HL-60/S4 (cell line): ENCODE measurements around the gene ZBTB7C.

Experiments used
- in situ Hi-C: fragments of 300-500 bp; cut with MboI; formaldehyde crosslinking; loops from 2 replicates; pipeline ENCODE4 v1.14.3; 2022; ENCODE audit warnings: low sequenced_read_pairs

Gene ZBTB7C

DNA sequence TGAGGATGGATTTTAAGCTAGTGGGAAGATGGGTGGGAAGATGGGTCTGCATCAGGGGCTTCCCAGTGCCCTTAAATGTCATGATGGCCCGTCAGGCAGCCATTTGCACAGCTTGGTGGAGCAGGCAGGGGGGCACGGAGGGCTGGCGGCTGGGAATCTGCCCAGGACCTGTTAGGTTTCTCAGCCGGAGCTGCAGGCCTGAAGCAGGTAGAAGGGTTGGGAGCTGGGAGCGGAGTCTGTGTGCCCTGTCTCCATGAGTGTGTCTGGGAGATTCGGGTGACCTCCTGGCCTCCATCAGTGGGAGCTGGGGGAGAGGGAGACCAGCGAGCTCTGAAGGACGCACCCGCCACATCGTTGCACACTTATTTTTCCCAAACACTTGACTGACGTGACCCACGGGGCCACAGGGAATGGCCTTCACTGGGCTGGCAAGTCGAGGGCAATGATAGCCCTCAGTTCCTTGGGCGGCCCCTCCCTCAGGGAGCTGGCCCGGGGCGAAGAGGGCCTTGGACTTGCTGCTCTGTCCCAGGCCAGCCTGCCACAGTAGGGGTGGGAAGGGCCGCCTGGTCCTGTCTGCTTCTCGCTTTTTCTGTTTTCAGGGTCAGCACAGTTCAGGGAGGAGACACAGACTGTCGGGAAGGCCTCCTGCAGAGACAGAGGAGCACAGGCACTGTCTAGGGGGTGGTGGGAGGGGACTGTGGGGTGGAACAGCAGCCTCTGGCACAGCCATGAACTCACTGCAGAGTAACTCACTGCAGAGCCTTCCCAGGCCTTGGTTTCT is 236.8 kb downstream of the ZBTB7C start:
- in situ Hi-C loops = no loop called here

GRCh38 chr18:48171490-48172188 is 237.5 kb downstream of the ZBTB7C start:
- in situ Hi-C loops = no loop called here

- in situ Hi-C loops = no loop called here
Observed at GRCh38 chr18:48170651-48171050, 238.5 kb downstream of the ZBTB7C start.

DNA sequence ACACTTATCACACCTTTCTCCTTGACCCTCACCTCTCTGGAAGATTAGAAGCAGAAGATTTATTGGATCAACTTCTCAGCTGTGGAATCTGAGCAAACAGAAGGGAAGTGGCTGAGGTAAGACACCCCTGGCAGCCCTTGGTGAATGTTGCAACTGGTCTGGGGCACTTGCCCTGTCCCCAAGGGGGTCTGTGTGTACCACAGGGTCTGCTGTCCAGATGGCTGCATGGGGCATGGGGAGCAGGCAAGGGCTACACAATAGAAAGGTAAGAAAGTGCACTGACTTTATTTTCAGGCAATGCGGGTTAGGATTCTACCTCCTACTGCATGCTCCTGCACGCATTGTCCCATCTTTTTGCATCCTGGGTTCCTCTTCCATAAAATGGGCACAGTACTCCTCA is 240.3 kb downstream of the ZBTB7C start:
- in situ Hi-C loops = no loop called here

GRCh38 chr18:48167897-48168253 is 241.3 kb downstream of the ZBTB7C start:
- in situ Hi-C loops = no loop called here

- in situ Hi-C loops = no loop called here
Observed at GRCh38 chr18:48166336-48166875, 242.8 kb downstream of the ZBTB7C start.

GRCh38 chr18:48165111-48165866 is 243.9 kb downstream of the ZBTB7C start:
- in situ Hi-C loops = no loop called here

GRCh38 chr18:48164701-48165100 is 244.5 kb downstream of the ZBTB7C start:
- in situ Hi-C loops = no loop called here

GRCh38 chr18:48164116-48164515 is 245.1 kb downstream of the ZBTB7C start:
- in situ Hi-C loops = no loop called here

DNA sequence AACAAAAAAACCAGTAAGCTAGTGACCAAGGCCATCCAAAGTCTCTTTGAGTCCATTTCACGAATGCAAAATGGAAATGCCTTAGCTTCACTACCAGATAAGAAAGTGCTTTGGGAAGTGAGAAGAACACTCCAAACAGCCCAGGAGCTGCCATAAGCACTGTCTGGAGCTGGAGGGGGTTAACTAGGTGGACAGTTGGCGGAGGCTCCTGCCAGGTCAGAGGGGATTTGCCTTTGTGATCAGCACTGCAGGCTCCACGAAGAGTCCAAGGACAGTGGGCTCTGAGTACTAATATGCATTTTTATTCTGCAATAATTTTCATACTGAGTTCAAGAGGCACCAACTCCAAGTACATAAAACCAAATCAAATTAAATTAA is 245.5 kb downstream of the ZBTB7C start:
- in situ Hi-C loops = no loop called here

GRCh38 chr18:48162956-48163737 is 246.0 kb downstream of the ZBTB7C start:
- in situ Hi-C loops = no loop called here

- in situ Hi-C loops = no loop called here
Observed at GRCh38 chr18:48161911-48162698, 247.1 kb downstream of the ZBTB7C start.

GRCh38 chr18:48161191-48161910 is 247.8 kb downstream of the ZBTB7C start:
- in situ Hi-C loops = no loop called here

- in situ Hi-C loops = no loop called here
Observed at GRCh38 chr18:48160622-48161021, 248.6 kb downstream of the ZBTB7C start.

GRCh38 chr18:48159816-48160215 is 249.4 kb downstream of the ZBTB7C start:
- in situ Hi-C loops = no loop called here

DNA sequence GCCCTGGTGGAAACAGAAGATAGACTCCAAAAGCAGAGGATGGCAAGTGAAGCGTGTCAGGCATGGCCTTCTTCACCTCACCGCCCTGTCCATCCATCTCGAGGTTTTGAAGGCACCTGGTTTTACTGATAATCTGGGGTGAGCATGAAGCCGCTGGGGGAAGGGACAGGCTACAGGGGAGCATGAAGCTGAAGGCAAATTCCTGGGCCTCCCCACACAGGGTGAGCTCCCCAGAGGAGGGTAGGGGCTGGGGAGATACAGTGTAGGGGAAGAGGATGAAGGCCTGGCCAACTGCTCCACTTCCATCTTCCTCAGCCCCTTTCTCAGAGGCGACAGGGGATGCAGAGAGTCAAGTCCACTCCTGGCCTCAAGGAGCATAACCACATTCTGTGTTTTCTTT is 250.5 kb downstream of the ZBTB7C start:
- in situ Hi-C loops = no loop called here

GRCh38 chr18:48157956-48158355 is 251.2 kb downstream of the ZBTB7C start:
- in situ Hi-C loops = no loop called here

DNA sequence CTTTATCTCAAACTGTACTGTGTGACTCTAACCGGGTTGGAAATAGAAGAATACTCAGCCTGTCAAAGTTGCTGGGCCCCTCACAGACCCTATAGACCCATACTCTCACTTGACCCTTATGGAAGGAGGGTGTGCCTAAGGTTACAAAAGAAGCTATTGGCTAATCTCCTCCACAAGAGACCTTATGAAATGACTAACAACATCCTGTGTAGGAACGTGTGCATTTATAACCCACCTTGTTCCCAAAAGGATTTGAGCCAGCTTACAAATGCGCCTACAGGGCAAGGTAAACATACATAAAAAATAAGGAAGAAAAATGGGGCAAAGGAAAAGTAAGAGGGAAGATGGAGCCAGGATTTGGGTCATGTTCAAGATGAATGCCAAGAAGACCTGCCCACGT is 253.3 kb downstream of the ZBTB7C start:
- in situ Hi-C loops = no loop called here

- in situ Hi-C loops = no loop called here
Observed at GRCh38 chr18:48154828-48155227, 254.4 kb downstream of the ZBTB7C start.
